Measurements from ENCODE around the gene MAPKAPK3. TPM values are rescaled to one million over a fixed set of nuclear protein-coding genes. Genes with fewer than 3 reads are reported as not detected.

Gene MAPKAPK3
- total and polyA plus RNA-seq, 2 experiments from 2014 or later, result 77.3 to 94.7 TPM

DNA sequence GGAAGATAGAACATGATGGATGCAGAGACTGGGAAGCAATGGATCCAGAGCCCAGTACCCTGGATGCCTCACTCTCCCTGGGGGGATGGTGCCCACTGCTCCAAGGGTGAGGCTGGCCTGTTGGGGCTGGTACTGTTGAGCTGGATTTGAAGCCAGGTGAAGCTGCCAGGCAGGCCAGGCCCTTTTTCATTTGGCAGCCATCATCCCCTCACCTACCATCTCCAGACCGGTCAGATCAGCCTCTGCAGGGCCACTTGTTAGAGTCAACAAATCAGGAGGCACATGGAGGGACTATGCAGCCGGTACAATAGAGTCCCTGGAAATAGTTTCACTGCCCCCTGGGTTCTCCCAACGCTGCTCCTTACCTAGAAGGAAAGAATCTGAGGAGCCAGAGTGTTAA lies 5.9 kb downstream of the MAPKAPK3 start:
- H3K27ac ChIP-seq, result no peak overlapping the region
- no peak overlapping the region for H3K4me3 ChIP-seq
- no peak for DNase-seq (ENCODE audit: low read depth in 1 of 2, low spot score in 1 of 2)
- TF ChIP-seq, protein P1, sequence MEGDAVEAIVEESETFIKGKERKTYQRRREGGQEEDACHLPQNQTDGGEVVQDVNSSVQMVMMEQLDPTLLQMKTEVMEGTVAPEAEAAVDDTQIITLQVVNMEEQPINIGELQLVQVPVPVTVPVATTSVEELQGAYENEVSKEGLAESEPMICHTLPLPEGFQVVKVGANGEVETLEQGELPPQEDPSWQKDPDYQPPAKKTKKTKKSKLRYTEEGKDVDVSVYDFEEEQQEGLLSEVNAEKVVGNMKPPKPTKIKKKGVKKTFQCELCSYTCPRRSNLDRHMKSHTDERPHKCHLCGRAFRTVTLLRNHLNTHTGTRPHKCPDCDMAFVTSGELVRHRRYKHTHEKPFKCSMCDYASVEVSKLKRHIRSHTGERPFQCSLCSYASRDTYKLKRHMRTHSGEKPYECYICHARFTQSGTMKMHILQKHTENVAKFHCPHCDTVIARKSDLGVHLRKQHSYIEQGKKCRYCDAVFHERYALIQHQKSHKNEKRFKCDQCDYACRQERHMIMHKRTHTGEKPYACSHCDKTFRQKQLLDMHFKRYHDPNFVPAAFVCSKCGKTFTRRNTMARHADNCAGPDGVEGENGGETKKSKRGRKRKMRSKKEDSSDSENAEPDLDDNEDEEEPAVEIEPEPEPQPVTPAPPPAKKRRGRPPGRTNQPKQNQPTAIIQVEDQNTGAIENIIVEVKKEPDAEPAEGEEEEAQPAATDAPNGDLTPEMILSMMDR (IDR thresholded peaks at IDR 0.05; ENCODE audit: low read depth, low read length), result no peak
- no peaks in the 10 kb centered on the region for H3K9me3 ChIP-seq (ENCODE audit: low read depth)
- H3K36me3 ChIP-seq, result no peaks in the 10 kb centered on the region
- no peaks in the 10 kb centered on the region for H3K27me3 ChIP-seq
- H3K4me1 ChIP-seq (ENCODE audit: low read depth), result peaks cover 17% of the 10 kb centered on the region

- Histone ChIP-seq H3K27me3 (no peaks in the 10 kb centered on the region), H3K4me3 (no peak overlapping the region), H3K36me3 (no peaks in the 10 kb centered on the region), H3K27ac (no peak overlapping the region), H3K4me1 (ENCODE audit: low read depth) (peaks cover 17% of the 10 kb centered on the region), H3K9me3 (ENCODE audit: low read depth) (no peaks in the 10 kb centered on the region)
- TF ChIP-seq, protein P1 (IDR thresholded peaks at IDR 0.05; ENCODE audit: low read depth, low read length), result no peak
- no peak for DNase-seq (ENCODE audit: low read depth in 1 of 2, low spot score in 1 of 2)
Measured at GRCh38 chr3:50623840-50624474, 7.0 kb downstream of the MAPKAPK3 start.

- TF ChIP-seq, protein P1 (IDR thresholded peaks at IDR 0.05; ENCODE audit: low read depth, low read length), result no peak
- DNase-seq (ENCODE audit: low read depth in 1 of 2, low spot score in 1 of 2), result no peak
- Histone ChIP-seq H3K9me3 (ENCODE audit: low read depth) (no peaks in the 10 kb centered on the region), H3K4me1 (ENCODE audit: low read depth) (peaks cover 14% of the 10 kb centered on the region), H3K36me3 (no peaks in the 10 kb centered on the region), H3K27ac (no peak overlapping the region), H3K27me3 (no peaks in the 10 kb centered on the region), H3K4me3 (no peak overlapping the region)
Measured at GRCh38 chr3:50624634-50625033, 7.7 kb downstream of the MAPKAPK3 start.

- no peak for DNase-seq (ENCODE audit: low read depth in 1 of 2, low spot score in 1 of 2)
- Histone ChIP-seq H3K4me1 (ENCODE audit: low read depth) (peaks cover 14% of the 10 kb centered on the region), H3K27me3 (no peaks in the 10 kb centered on the region), H3K4me3 (no peak overlapping the region), H3K9me3 (ENCODE audit: low read depth) (no peaks in the 10 kb centered on the region), H3K27ac (peak overlapping the region; percentile 13), H3K36me3 (no peaks in the 10 kb centered on the region)
- TF ChIP-seq, protein P1 (IDR thresholded peaks at IDR 0.05; ENCODE audit: low read depth, low read length), result no peak
Measured at GRCh38 chr3:50625231-50626182, 8.6 kb downstream of the MAPKAPK3 start.

DNA sequence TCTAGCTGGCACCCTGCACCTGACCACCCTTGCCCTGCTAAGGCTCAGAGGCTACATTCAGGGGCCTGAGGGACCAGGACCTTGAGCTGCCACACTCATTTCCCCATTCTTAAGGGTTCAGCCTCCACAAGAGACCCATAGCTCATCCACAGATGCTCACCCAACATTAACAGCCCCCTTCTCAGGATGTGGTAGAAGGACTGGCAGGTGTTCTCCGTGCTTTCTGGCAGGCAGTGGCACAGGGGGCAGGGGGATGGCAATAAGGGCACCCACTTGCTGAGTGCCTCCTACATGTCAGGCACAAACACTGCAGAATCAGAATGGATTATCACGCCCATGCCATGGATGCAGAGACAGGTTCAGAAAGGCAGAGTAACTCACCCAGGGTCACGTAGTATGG lies 9.4 kb downstream of the MAPKAPK3 start:
- Histone ChIP-seq H3K4me1 (ENCODE audit: low read depth) (peaks cover 14% of the 10 kb centered on the region), H3K27me3 (no peaks in the 10 kb centered on the region), H3K9me3 (ENCODE audit: low read depth) (no peaks in the 10 kb centered on the region), H3K27ac (no peak overlapping the region), H3K36me3 (no peaks in the 10 kb centered on the region), H3K4me3 (no peak overlapping the region)
- no peak for DNase-seq (ENCODE audit: low read depth in 1 of 2, low spot score in 1 of 2)
- TF ChIP-seq, protein P1 (IDR thresholded peaks at IDR 0.05; ENCODE audit: low read depth, low read length), result no peak
